Measurements from ENCODE around the gene BMI1.
"Not testable (repeated sequence)": the region's sequence is repeated elsewhere in the genome, so short reads cannot be mapped to it uniquely, and the experiment has no call there.

The BMI1 gene

GRCh38 chr10:22351131-22351703, 30.3 kb downstream of the BMI1 start:
- Histone ChIP-seq H3K9ac (ENCODE audit: low read length in 2 of 2) (no peak overlapping the region), H3K36me3 (ENCODE audit: control insufficient read depth in 2 of 2, insufficient read depth in 2 of 2, low read length in 2 of 2) (no peaks in the 10 kb centered on the region), H3K27ac (ENCODE audit: low read length) (no peak overlapping the region), H3K4me1 (ENCODE audit: control insufficient read depth, insufficient read depth, low read length) (no peaks in the 10 kb centered on the region), H3K9me3 (ENCODE audit: control insufficient read depth in 2 of 2, low read length in 2 of 2) (no peaks in the 10 kb centered on the region), H3K27me3 (ENCODE audit: control insufficient read depth in 1 of 2, insufficient read depth in 2 of 2, low read length in 2 of 2) (peaks cover under 1 to 11% of the 10 kb centered on the region in 2 donors), H3K4me3 (ENCODE audit: low read length in 2 of 2) (no peak overlapping the region)

DNA sequence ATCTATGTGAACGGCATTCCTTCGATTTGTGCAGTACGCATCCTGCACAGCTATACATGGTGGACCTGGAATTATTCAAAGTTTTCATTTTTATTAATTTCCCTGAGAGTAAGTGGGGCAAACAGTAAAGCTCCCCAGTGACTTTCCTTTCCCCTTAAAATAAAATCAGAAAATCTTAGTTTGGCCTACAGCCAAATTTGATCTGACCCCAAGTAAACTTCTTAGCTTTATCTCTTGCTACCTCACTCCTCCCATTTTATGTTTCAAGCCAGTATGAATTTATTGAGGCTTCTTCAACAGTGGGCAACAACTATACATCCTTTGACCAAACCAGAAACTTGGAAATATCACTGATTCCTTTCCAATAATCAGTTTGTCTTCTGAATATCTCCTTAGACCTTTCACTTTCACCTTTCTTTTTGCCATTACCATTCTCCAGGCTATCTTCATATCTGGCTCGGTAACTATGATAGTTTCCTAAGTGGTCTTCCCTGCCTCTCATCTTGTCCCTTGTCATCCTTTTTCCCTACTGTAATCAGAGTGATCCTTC, 35.5 kb downstream of the BMI1 start:
- Histone ChIP-seq H3K4me1 (ENCODE audit: control insufficient read depth, insufficient read depth, low read length) (no peaks in the 10 kb centered on the region), H3K27me3 (ENCODE audit: control insufficient read depth in 1 of 2, insufficient read depth in 2 of 2, low read length in 2 of 2) (no peaks in the 10 kb centered on the region), H3K9me3 (ENCODE audit: control insufficient read depth in 2 of 2, low read length in 2 of 2) (no peaks in the 10 kb centered on the region), H3K9ac (ENCODE audit: low read length in 2 of 2) (no peak overlapping the region), H3K27ac (ENCODE audit: low read length) (no peak overlapping the region), H3K4me3 (ENCODE audit: low read length in 2 of 2) (no peak overlapping the region), H3K36me3 (ENCODE audit: control insufficient read depth in 2 of 2, insufficient read depth in 2 of 2, low read length in 2 of 2) (no peaks in the 10 kb centered on the region)

- H3K9ac ChIP-seq (ENCODE audit: low read length in 2 of 2); H3K4me1 ChIP-seq (ENCODE audit: control insufficient read depth, insufficient read depth, low read length); H3K9me3 ChIP-seq (ENCODE audit: control insufficient read depth in 2 of 2, low read length in 2 of 2); H3K27me3 ChIP-seq (ENCODE audit: control insufficient read depth in 1 of 2, insufficient read depth in 2 of 2, low read length in 2 of 2); H3K36me3 ChIP-seq (ENCODE audit: control insufficient read depth in 2 of 2, insufficient read depth in 2 of 2, low read length in 2 of 2); H3K27ac ChIP-seq (ENCODE audit: low read length); H3K4me3 ChIP-seq (ENCODE audit: low read length in 2 of 2): not testable (repeated sequence)
Observed at GRCh38 chr10:22357770-22358169, 36.9 kb downstream of the BMI1 start.

- no peaks in the 10 kb centered on the region for H3K36me3 ChIP-seq (ENCODE audit: control insufficient read depth in 2 of 2, insufficient read depth in 2 of 2, low read length in 2 of 2)
- no peaks in the 10 kb centered on the region for H3K9me3 ChIP-seq (ENCODE audit: control insufficient read depth in 2 of 2, low read length in 2 of 2)
- H3K4me1 ChIP-seq (ENCODE audit: control insufficient read depth, insufficient read depth, low read length), result no peaks in the 10 kb centered on the region
- H3K9ac ChIP-seq (ENCODE audit: low read length in 2 of 2), result no peak overlapping the region
- H3K27me3 ChIP-seq (ENCODE audit: control insufficient read depth in 1 of 2, insufficient read depth in 2 of 2, low read length in 2 of 2), result no peaks in the 10 kb centered on the region
- H3K27ac ChIP-seq (ENCODE audit: low read length), result no peak overlapping the region
- H3K4me3 ChIP-seq (ENCODE audit: low read length in 2 of 2), result no peak overlapping the region
Observed at GRCh38 chr10:22363305-22363704, 42.4 kb downstream of the BMI1 start.

- Histone ChIP-seq H3K36me3 (ENCODE audit: control insufficient read depth in 2 of 2, insufficient read depth in 2 of 2, low read length in 2 of 2) (no peaks in the 10 kb centered on the region), H3K4me1 (ENCODE audit: control insufficient read depth, insufficient read depth, low read length) (no peaks in the 10 kb centered on the region), H3K27ac (ENCODE audit: low read length) (no peak overlapping the region), H3K4me3 (ENCODE audit: low read length in 2 of 2) (no peak overlapping the region), H3K9me3 (ENCODE audit: control insufficient read depth in 2 of 2, low read length in 2 of 2) (no peaks in the 10 kb centered on the region), H3K9ac (ENCODE audit: low read length in 2 of 2) (no peak overlapping the region), H3K27me3 (ENCODE audit: control insufficient read depth in 1 of 2, insufficient read depth in 2 of 2, low read length in 2 of 2) (no peaks in the 10 kb centered on the region)
Observed at GRCh38 chr10:22364407-22365140, 43.7 kb downstream of the BMI1 start.

GRCh38 chr10:22365233-22365632, 44.3 kb downstream of the BMI1 start:
- no peaks in the 10 kb centered on the region for H3K36me3 ChIP-seq (ENCODE audit: control insufficient read depth in 2 of 2, insufficient read depth in 2 of 2, low read length in 2 of 2)
- no peak overlapping the region for H3K27ac ChIP-seq (ENCODE audit: low read length)
- no peak overlapping the region for H3K4me3 ChIP-seq (ENCODE audit: low read length in 2 of 2)
- no peaks in the 10 kb centered on the region for H3K9me3 ChIP-seq (ENCODE audit: control insufficient read depth in 2 of 2, low read length in 2 of 2)
- H3K27me3 ChIP-seq (ENCODE audit: control insufficient read depth in 1 of 2, insufficient read depth in 2 of 2, low read length in 2 of 2), result no peaks in the 10 kb centered on the region
- no peaks in the 10 kb centered on the region for H3K4me1 ChIP-seq (ENCODE audit: control insufficient read depth, insufficient read depth, low read length)
- no peak overlapping the region for H3K9ac ChIP-seq (ENCODE audit: low read length in 2 of 2)

- Histone ChIP-seq H3K4me3 (ENCODE audit: low read length in 2 of 2) (no peak overlapping the region), H3K9ac (ENCODE audit: low read length in 2 of 2) (no peak overlapping the region), H3K36me3 (ENCODE audit: control insufficient read depth in 2 of 2, insufficient read depth in 2 of 2, low read length in 2 of 2) (no peaks in the 10 kb centered on the region), H3K4me1 (ENCODE audit: control insufficient read depth, insufficient read depth, low read length) (no peaks in the 10 kb centered on the region), H3K27ac (ENCODE audit: low read length) (no peak overlapping the region), H3K27me3 (ENCODE audit: control insufficient read depth in 1 of 2, insufficient read depth in 2 of 2, low read length in 2 of 2) (no peaks in the 10 kb centered on the region), H3K9me3 (ENCODE audit: control insufficient read depth in 2 of 2, low read length in 2 of 2) (no peaks in the 10 kb centered on the region)
Observed at GRCh38 chr10:22365644-22366434, 44.9 kb downstream of the BMI1 start.

- Histone ChIP-seq H3K27me3 (ENCODE audit: control insufficient read depth in 1 of 2, insufficient read depth in 2 of 2, low read length in 2 of 2) (no peaks in the 10 kb centered on the region), H3K27ac (ENCODE audit: low read length) (no peak overlapping the region), H3K4me3 (ENCODE audit: low read length in 2 of 2) (no peak overlapping the region), H3K9ac (ENCODE audit: low read length in 2 of 2) (no peak overlapping the region), H3K36me3 (ENCODE audit: control insufficient read depth in 2 of 2, insufficient read depth in 2 of 2, low read length in 2 of 2) (no peaks in the 10 kb centered on the region), H3K9me3 (ENCODE audit: control insufficient read depth in 2 of 2, low read length in 2 of 2) (no peaks in the 10 kb centered on the region), H3K4me1 (ENCODE audit: control insufficient read depth, insufficient read depth, low read length) (no peaks in the 10 kb centered on the region)
Observed at GRCh38 chr10:22366435-22366703, 45.5 kb downstream of the BMI1 start.

DNA sequence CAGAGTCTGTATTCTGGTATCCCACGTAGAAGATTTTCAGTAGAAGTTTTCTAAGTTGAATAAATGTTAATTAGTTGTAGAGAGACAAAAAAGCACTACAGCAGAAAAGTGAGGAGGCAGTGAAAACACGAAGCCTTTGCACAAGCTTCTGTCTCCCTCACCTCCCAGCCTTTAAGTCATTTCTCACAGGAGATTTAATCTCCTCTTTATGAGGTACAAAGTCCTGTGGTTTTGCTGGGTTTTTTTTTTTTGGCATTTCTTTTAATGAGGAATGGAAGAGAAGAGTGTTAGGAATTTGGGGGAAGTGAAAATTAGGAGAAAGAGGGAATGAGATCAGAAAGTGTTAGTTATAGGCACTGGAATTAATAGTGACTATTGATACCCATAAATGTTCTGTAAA, 45.9 kb downstream of the BMI1 start:
- no peak overlapping the region for H3K27ac ChIP-seq (ENCODE audit: low read length)

GRCh38 chr10:22367471-22367870, 46.6 kb downstream of the BMI1 start:
- H3K4me1 ChIP-seq (ENCODE audit: control insufficient read depth, insufficient read depth, low read length), result no peaks in the 10 kb centered on the region
- H3K4me3 ChIP-seq (ENCODE audit: low read length in 2 of 2), result no peak overlapping the region
- no peaks in the 10 kb centered on the region for H3K27me3 ChIP-seq (ENCODE audit: control insufficient read depth in 1 of 2, insufficient read depth in 2 of 2, low read length in 2 of 2)
- no peaks in the 10 kb centered on the region for H3K36me3 ChIP-seq (ENCODE audit: control insufficient read depth in 2 of 2, insufficient read depth in 2 of 2, low read length in 2 of 2)
- no peak overlapping the region for H3K9ac ChIP-seq (ENCODE audit: low read length in 2 of 2)
- H3K9me3 ChIP-seq (ENCODE audit: control insufficient read depth in 2 of 2, low read length in 2 of 2), result no peaks in the 10 kb centered on the region
- no peak overlapping the region for H3K27ac ChIP-seq (ENCODE audit: low read length)

More for the DNA sequence above, 45.9 kb downstream of the BMI1 start:
- H3K4me1 ChIP-seq (ENCODE audit: control insufficient read depth, insufficient read depth, low read length), result no peaks in the 10 kb centered on the region
- no peak overlapping the region for H3K9ac ChIP-seq (ENCODE audit: low read length in 2 of 2)
- no peaks in the 10 kb centered on the region for H3K27me3 ChIP-seq (ENCODE audit: control insufficient read depth in 1 of 2, insufficient read depth in 2 of 2, low read length in 2 of 2)
- no peak overlapping the region for H3K4me3 ChIP-seq (ENCODE audit: low read length in 2 of 2)
- no peaks in the 10 kb centered on the region for H3K36me3 ChIP-seq (ENCODE audit: control insufficient read depth in 2 of 2, insufficient read depth in 2 of 2, low read length in 2 of 2)
- H3K9me3 ChIP-seq (ENCODE audit: control insufficient read depth in 2 of 2, low read length in 2 of 2), result no peaks in the 10 kb centered on the region

GRCh38 chr10:22368402-22368801, 47.5 kb downstream of the BMI1 start:
- H3K9ac ChIP-seq (ENCODE audit: low read length in 2 of 2), result no peak overlapping the region
- H3K4me3 ChIP-seq (ENCODE audit: low read length in 2 of 2), result no peak overlapping the region
- H3K27me3 ChIP-seq (ENCODE audit: control insufficient read depth in 1 of 2, insufficient read depth in 2 of 2, low read length in 2 of 2), result no peaks in the 10 kb centered on the region
- H3K36me3 ChIP-seq (ENCODE audit: control insufficient read depth in 2 of 2, insufficient read depth in 2 of 2, low read length in 2 of 2), result no peaks in the 10 kb centered on the region
- no peaks in the 10 kb centered on the region for H3K4me1 ChIP-seq (ENCODE audit: control insufficient read depth, insufficient read depth, low read length)
- no peak overlapping the region for H3K27ac ChIP-seq (ENCODE audit: low read length)
- H3K9me3 ChIP-seq (ENCODE audit: control insufficient read depth in 2 of 2, low read length in 2 of 2), result no peaks in the 10 kb centered on the region
